CD8-positive, alpha-beta memory T cell (primary cell): ENCODE results near the gene FN1. TPM values are rescaled to one million over a fixed set of nuclear protein-coding genes. Genes with fewer than 3 reads are reported as not detected.

Source experiments
- CTCF ChIA-PET: fragments of 350-600 bp; sonication (Branson Sonifier 250); formaldehyde crosslinking; loops from one replicate; lab custom pipeline; 2021; ENCODE audit warnings: antibody characterized with exemption; lab: Charles Lee
- POLR2A ChIA-PET: fragments of 350-600 bp; sonication (Branson Sonifier 250); formaldehyde crosslinking; loops from one replicate; lab custom pipeline; 2021; ENCODE audit warnings: antibody characterized with exemption; lab: Charles Lee
- DNase-seq, 5 donors: peaks; one replicate each; pipeline versions ENCODE4 v3.0.0 to v3.0.0-alpha.2; 2020 to 2022; ENCODE audit warnings: mixed read lengths in 1 of 5
- H3K27ac ChIP-seq: one replicate; pipeline ENCODE4 v1.7.0; 2013; ENCODE audit warnings: low read depth, mild to moderate bottlenecking, low read length, moderate library complexity
- H3K27me3 ChIP-seq: 2 replicates; pipeline ENCODE4 v1.7.0; 2013; ENCODE audit warnings: low read length, mild to moderate bottlenecking; ENCODE audit not compliant: insufficient read depth, poor library complexity, severe bottlenecking
- H3K36me3 ChIP-seq: 2 replicates; pipeline ENCODE4 v1.7.0; 2013; ENCODE audit warnings: mild to moderate bottlenecking, low read length, moderate library complexity; ENCODE audit not compliant: insufficient read depth
- H3K4me1 ChIP-seq: 2 replicates; pipeline ENCODE4 v1.7.0; 2013; ENCODE audit warnings: mild to moderate bottlenecking, low read length, moderate library complexity; ENCODE audit not compliant: insufficient read depth
- H3K4me3 ChIP-seq: 2 replicates; pipeline ENCODE4 v1.7.0; 2013; ENCODE audit warnings: mild to moderate bottlenecking, low read length
- H3K9me3 ChIP-seq: 2 replicates; pipeline ENCODE4 v1.7.0; 2013; ENCODE audit warnings: mild to moderate bottlenecking, low read length
- H3K27ac Mint-ChIP-seq, 8 donors: one replicate each; pipeline ENCODE4 v1.8.0; 2020 to 2021; ENCODE audit warnings: mixed read lengths in 8 of 8, mild to moderate bottlenecking in 6 of 8, inconsistent platforms in 3 of 8, moderate library complexity in 3 of 8
- H3K27me3 Mint-ChIP-seq, 2 donors: one replicate each; pipeline ENCODE4 v1.8.0; 2020 to 2021; ENCODE audit warnings: mixed read lengths in 2 of 2, mild to moderate bottlenecking in 1 of 2, moderate library complexity in 1 of 2
- H3K36me3 Mint-ChIP-seq, 3 donors: one replicate each; pipeline ENCODE4 v1.8.0; 2020 to 2021; ENCODE audit warnings: mixed read lengths in 3 of 3, inconsistent platforms in 1 of 3, mild to moderate bottlenecking in 1 of 3
- H3K4me1 Mint-ChIP-seq, 3 donors: one replicate each; pipeline ENCODE4 v1.8.0; 2020 to 2021; ENCODE audit warnings: mixed read lengths in 3 of 3, inconsistent platforms in 1 of 3, mild to moderate bottlenecking in 1 of 3
- H3K4me3 Mint-ChIP-seq, 7 donors: one replicate each; pipeline ENCODE4 v1.8.0; 2020 to 2021; ENCODE audit warnings: mixed read lengths in 7 of 7, mild to moderate bottlenecking in 6 of 7, moderate library complexity in 4 of 7, inconsistent platforms in 2 of 7
- H3K9me3 Mint-ChIP-seq, 5 donors: one replicate each; pipeline ENCODE4 v1.8.0; 2020 to 2022; ENCODE audit warnings: mixed read lengths in 5 of 5, mild to moderate bottlenecking in 3 of 5, moderate library complexity in 2 of 5, inconsistent platforms in 1 of 5
- polyA plus RNA-seq: library from polyadenylated mRNA; unstranded; fragments of 300-500 nt; fragmentation: Illumina TruSeq; gene quantifications from one replicate; pipeline ENCODE4 v1.2.3, GENCODE V29; 2021
- total RNA-seq, 2 experiments: library from RNA; stranded (reverse); gene quantifications; one replicate each; pipeline ENCODE4 v1.2.3, GENCODE V29; 2021

Gene FN1
- total and polyA plus RNA-seq, 3 experiments from 2014 or later = 0.08 to 0.31 (median 0.18) TPM

DNA sequence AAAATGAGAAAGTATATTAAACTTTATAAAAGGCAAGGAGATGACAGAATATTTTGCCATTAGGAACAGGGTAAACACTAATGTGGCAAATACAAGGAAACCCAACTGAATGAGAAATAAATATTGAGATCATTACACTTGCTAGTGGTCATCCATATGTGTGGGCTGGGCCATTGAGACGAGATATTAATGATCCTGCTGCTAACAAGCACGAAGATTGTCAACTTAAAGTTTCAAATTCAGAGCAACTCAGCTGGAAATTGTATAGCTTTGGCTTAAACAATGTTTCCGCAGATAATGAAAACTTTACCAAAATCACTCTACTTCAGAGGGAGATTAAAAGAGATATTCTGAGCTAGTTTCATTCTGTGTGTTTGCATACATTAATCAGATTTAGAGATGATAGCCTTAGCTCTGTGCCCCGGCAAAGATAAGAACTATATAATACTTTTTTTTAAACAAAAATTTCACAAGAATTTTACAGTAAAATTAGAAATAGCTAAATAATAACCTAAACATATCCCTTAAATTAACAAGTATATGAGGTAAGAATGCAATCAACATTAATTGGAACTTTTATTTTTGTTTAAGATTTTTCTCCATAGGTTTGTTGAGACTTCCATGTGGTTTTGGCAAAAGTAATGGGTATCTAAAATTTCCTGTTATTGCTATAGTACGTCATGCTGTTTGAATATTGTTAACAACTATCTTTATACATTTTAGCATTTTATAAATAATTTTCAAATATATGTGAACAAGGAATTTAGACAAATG, 40.0 kb downstream of the FN1 start:
- no peaks in the 10 kb centered on the region for H3K36me3 ChIP-seq
- H3K27ac ChIP-seq = no peak overlapping the region
- POLR2A ChIA-PET = no interaction called here
- no peaks in the 10 kb centered on the region for H3K27me3 ChIP-seq
- no peaks in the 10 kb centered on the region for H3K4me1 ChIP-seq
- Mint-ChIP-seq H3K27ac (no peak overlapping the region), H3K4me1 (no peaks in the 10 kb centered on the region), H3K9me3 (no peaks in the 10 kb centered on the region), H3K36me3 (no peaks in the 10 kb centered on the region), H3K27me3 (peaks cover 6 to 20% of the 10 kb centered on the region in 2 donors), H3K4me3 (no peak overlapping the region)
- no peak overlapping the region for H3K4me3 ChIP-seq
- H3K9me3 ChIP-seq = no peaks in the 10 kb centered on the region
- no peak for DNase-seq
- CTCF ChIA-PET = no interaction called here

DNA sequence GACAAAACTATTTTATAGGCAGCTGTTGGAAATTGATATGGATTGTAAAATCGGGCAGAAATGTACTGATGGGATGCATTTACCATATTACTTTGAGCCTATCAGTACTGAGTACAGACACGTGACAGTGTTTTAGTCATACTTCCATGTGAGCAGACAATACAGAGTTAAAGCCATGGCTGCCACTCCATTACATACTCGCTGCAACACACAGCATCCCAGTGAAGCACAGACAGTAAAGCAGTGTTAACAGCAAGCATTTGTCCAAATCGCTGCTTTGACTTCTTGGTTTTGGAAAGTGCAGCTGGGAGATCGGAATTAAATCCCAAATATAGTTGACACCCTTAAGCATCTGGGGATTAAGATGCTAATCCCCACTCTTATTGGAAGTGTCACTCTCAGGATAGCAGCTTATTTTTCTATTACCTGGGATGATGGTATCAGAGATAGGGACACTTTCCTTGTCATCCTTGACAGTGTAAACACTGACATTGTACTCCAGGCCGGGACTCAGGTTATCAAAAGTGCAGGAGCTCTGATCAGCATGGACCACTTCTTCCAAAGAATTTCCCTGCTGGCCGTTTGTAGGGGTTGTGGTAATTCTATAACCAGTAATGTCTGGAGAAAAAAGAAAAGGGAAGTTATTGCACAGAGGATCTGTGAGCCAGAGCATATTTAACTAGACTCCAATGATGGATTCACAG, 41.6 kb downstream of the FN1 start:
- no peaks in the 10 kb centered on the region for H3K36me3 Mint-ChIP-seq
- POLR2A ChIA-PET = no interaction called here

DNA sequence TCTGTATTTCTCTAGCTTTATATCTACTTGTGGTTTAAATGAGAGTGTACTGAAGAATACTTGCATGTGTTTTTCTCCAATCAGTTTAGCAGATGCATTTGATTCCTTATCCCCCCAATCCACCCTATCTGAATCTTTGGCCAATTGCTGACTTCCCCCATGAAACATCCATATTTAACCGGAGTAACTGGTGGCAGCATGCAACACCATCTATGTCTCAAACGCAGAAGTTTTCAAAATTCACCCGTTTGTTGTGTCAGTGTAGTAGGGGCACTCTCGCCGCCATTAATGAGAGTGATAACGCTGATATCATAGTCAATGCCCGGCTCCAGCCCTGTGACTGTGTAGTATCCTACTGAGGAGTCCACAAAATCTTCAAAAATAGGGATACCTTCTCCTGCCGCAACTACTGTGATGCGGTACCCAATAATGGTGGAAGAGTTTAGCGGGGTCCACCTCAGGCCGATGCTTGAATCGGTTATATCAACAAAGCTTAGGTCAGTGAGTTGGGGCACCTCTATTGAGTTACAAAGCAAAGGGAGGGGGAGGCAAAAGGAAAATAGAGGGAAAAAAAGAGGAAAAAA, 43.1 kb downstream of the FN1 start:
- Mint-ChIP-seq H3K27me3 (peaks cover 8 to 16% of the 10 kb centered on the region in 2 donors), H3K27ac (no peak overlapping the region), H3K4me1 (no peaks in the 10 kb centered on the region), H3K9me3 (no peaks in the 10 kb centered on the region), H3K4me3 (no peak overlapping the region), H3K36me3 (no peaks in the 10 kb centered on the region)
- CTCF ChIA-PET = no interaction called here
- POLR2A ChIA-PET = no interaction called here
- DNase-seq = no peak
- no peaks in the 10 kb centered on the region for H3K9me3 ChIP-seq
- H3K36me3 ChIP-seq = no peaks in the 10 kb centered on the region
- H3K4me3 ChIP-seq = no peak overlapping the region
- H3K27ac ChIP-seq = no peak overlapping the region
- H3K27me3 ChIP-seq = no peaks in the 10 kb centered on the region
- H3K4me1 ChIP-seq = no peaks in the 10 kb centered on the region

More for the DNA sequence above, 41.6 kb downstream of the FN1 start:
- no peaks in the 10 kb centered on the region for H3K9me3 Mint-ChIP-seq
- no peaks in the 10 kb centered on the region for H3K27me3 ChIP-seq
- no peak overlapping the region for H3K27ac Mint-ChIP-seq
- H3K4me3 Mint-ChIP-seq = no peak overlapping the region
- no peak overlapping the region for H3K27ac ChIP-seq
- H3K4me3 ChIP-seq = no peak overlapping the region
- H3K36me3 ChIP-seq = no peaks in the 10 kb centered on the region
- H3K9me3 ChIP-seq = no peaks in the 10 kb centered on the region
- no peaks in the 10 kb centered on the region for H3K4me1 Mint-ChIP-seq
- H3K4me1 ChIP-seq = no peaks in the 10 kb centered on the region
- CTCF ChIA-PET = no interaction called here
- peaks cover 7 to 27% of the 10 kb centered on the region in 2 donors for H3K27me3 Mint-ChIP-seq
- no peak for DNase-seq

GRCh38 chr2:215392164-215392563, 43.7 kb downstream of the FN1 start:
- DNase-seq = no peak
- H3K27me3 Mint-ChIP-seq = peaks cover 6 to 16% of the 10 kb centered on the region in 2 donors
- no peaks in the 10 kb centered on the region for H3K36me3 ChIP-seq
- ChIA-PET CTCF (no interaction called here), POLR2A (no interaction called here)
- H3K27ac ChIP-seq = no peak overlapping the region
- no peaks in the 10 kb centered on the region for H3K4me1 Mint-ChIP-seq
- no peaks in the 10 kb centered on the region for H3K27me3 ChIP-seq
- no peak overlapping the region for H3K4me3 ChIP-seq
- no peaks in the 10 kb centered on the region for H3K36me3 Mint-ChIP-seq
- H3K4me3 Mint-ChIP-seq = no peak overlapping the region
- no peaks in the 10 kb centered on the region for H3K9me3 ChIP-seq
- no peaks in the 10 kb centered on the region for H3K9me3 Mint-ChIP-seq
- no peak overlapping the region for H3K27ac Mint-ChIP-seq
- H3K4me1 ChIP-seq = no peaks in the 10 kb centered on the region

DNA sequence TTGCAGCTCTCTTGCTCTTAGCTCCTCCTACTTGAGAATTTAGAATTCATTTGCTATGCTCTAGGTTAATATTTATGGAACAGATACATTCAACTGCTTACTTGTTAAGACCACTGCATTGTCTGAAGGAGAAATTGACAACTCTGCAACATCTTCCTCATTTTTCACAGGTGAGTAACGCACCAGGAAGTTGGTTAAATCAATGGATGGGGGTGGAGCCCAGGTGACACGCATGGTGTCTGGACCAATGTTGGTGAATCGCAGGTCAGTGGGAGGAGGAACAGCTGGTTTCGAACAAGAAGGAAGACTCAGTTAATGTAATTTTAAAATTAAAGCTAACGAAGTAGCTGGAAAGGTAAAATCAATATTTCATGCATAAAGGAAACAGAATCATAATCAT, 44.3 kb downstream of the FN1 start:
- DNase-seq = no peak
- Mint-ChIP-seq H3K9me3 (no peaks in the 10 kb centered on the region), H3K36me3 (no peaks in the 10 kb centered on the region), H3K27me3 (peaks cover 6 to 16% of the 10 kb centered on the region in 2 donors), H3K4me1 (no peaks in the 10 kb centered on the region), H3K4me3 (no peak overlapping the region), H3K27ac (no peak overlapping the region)
- ChIA-PET CTCF (no interaction called here), POLR2A (no interaction called here)
- Histone ChIP-seq H3K27me3 (no peaks in the 10 kb centered on the region), H3K4me3 (no peak overlapping the region), H3K4me1 (no peaks in the 10 kb centered on the region), H3K36me3 (no peaks in the 10 kb centered on the region), H3K9me3 (no peaks in the 10 kb centered on the region), H3K27ac (no peak overlapping the region)

DNA sequence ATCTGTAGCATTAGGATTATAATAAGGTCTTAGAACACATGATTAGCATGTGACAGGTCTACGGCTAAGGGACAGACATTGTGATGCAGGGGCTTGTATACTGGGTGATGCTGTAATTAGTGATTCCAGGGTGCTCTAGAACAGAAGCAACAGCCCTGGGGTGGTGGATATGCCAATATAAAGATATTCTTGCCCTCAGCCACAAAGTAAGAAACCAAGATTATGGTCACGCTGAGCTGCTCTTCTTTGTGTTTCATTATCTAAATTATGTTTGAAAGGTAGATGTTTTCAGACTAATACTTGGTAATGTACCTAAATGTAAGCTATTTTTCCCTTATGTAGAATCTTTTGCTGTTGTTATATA, 45.3 kb downstream of the FN1 start:
- H3K36me3 Mint-ChIP-seq = no peaks in the 10 kb centered on the region
- no peaks in the 10 kb centered on the region for H3K9me3 Mint-ChIP-seq
- no peak overlapping the region for H3K27ac Mint-ChIP-seq
- POLR2A ChIA-PET = no interaction called here
- DNase-seq = no peak
- no peak overlapping the region for H3K4me3 Mint-ChIP-seq
- Histone ChIP-seq H3K36me3 (no peaks in the 10 kb centered on the region), H3K27ac (no peak overlapping the region), H3K27me3 (no peaks in the 10 kb centered on the region), H3K4me3 (no peak overlapping the region), H3K4me1 (no peaks in the 10 kb centered on the region), H3K9me3 (no peaks in the 10 kb centered on the region)
- CTCF ChIA-PET = no interaction called here
- H3K4me1 Mint-ChIP-seq = no peaks in the 10 kb centered on the region
- H3K27me3 Mint-ChIP-seq = peaks cover 6 to 16% of the 10 kb centered on the region in 2 donors

- Histone ChIP-seq H3K9me3 (no peaks in the 10 kb centered on the region), H3K4me3 (no peak overlapping the region), H3K27ac (no peak overlapping the region), H3K36me3 (no peaks in the 10 kb centered on the region), H3K27me3 (no peaks in the 10 kb centered on the region), H3K4me1 (no peaks in the 10 kb centered on the region)
- H3K27me3 Mint-ChIP-seq = peaks cover 6 to 12% of the 10 kb centered on the region in 2 donors
- no peaks in the 10 kb centered on the region for H3K4me1 Mint-ChIP-seq
- no peak overlapping the region for H3K27ac Mint-ChIP-seq
- DNase-seq = no peak
- POLR2A ChIA-PET = no interaction called here
- H3K9me3 Mint-ChIP-seq = no peaks in the 10 kb centered on the region
- CTCF ChIA-PET = no interaction called here
- no peaks in the 10 kb centered on the region for H3K36me3 Mint-ChIP-seq
- no peak overlapping the region for H3K4me3 Mint-ChIP-seq
Observed at GRCh38 chr2:215388002-215388728, 47.7 kb downstream of the FN1 start.

- Mint-ChIP-seq H3K4me3 (no peak overlapping the region), H3K27me3 (peaks cover 4 to 12% of the 10 kb centered on the region in 2 donors), H3K9me3 (no peaks in the 10 kb centered on the region), H3K4me1 (no peaks in the 10 kb centered on the region), H3K36me3 (no peaks in the 10 kb centered on the region), H3K27ac (no peak overlapping the region)
- Histone ChIP-seq H3K9me3 (no peaks in the 10 kb centered on the region), H3K27me3 (no peaks in the 10 kb centered on the region), H3K4me1 (no peaks in the 10 kb centered on the region), H3K27ac (no peak overlapping the region), H3K36me3 (no peaks in the 10 kb centered on the region), H3K4me3 (no peak overlapping the region)
- no peak for DNase-seq
- ChIA-PET CTCF (no interaction called here), POLR2A (no interaction called here)
Observed at GRCh38 chr2:215386566-215386965, 49.3 kb downstream of the FN1 start.
